Measurements from ENCODE around the gene TLR5.
A peak's percentile ranks its signal among the peaks of the same experiment; 100 is the strongest.

- TF ChIP-seq CEBPB (IDR thresholded peaks at IDR 0.05; ENCODE audit: low read depth, low read length): peak; percentile 26; the same call in 1 of the 2 replicates
- no peak for TF ChIP-seq RFX5 (IDR thresholded peaks at IDR 0.05; ENCODE audit: low read depth, low read length)
- no peak for TF ChIP-seq CHD1 (IDR thresholded peaks at IDR 0.05; ENCODE audit: low read depth, low read length)
- peak; percentile 93 for TF ChIP-seq CTCF (conservative IDR thresholded peaks at IDR 0.05; ENCODE audit: low read depth, low read length)
- no peak for TF ChIP-seq MAFK (IDR thresholded peaks at IDR 0.05; ENCODE audit: low read depth, low read length)
- no peak for TF ChIP-seq USF2 (IDR thresholded peaks at IDR 0.05; ENCODE audit: low read depth, low read length)
- TF ChIP-seq POLR2A (IDR thresholded peaks at IDR 0.05; ENCODE audit: low read depth, low read length): no peak
- TF ChIP-seq SMC3 (IDR thresholded peaks at IDR 0.05; ENCODE audit: low read depth, low read length): peak; percentile 93
- no peak for TF ChIP-seq FOS (IDR thresholded peaks at IDR 0.05; ENCODE audit: low read depth, low read length)
- TF ChIP-seq RAD21 (IDR thresholded peaks at IDR 0.05; ENCODE audit: low read length): peak; percentile 82
- TF ChIP-seq ELK1 (IDR thresholded peaks at IDR 0.05; ENCODE audit: borderline replicate concordance, low read depth, low read length): no peak
Measured at GRCh38 chr1:223133824-223134435, 9.1 kb downstream of the TLR5 start.
